ENCODE results near the gene FKBP10.

Gene FKBP10

GRCh38 chr17:41810659-41811548 is 1.9 kb upstream of the FKBP10 start:
- DNase-seq (ENCODE audit: low read depth), result no peak
- H3K4me3 ChIP-seq (ENCODE audit: control insufficient read depth, low read depth, low read length), result peak overlapping the region; percentile 76
- no peak for TF ChIP-seq CTCF (conservative IDR thresholded peaks at IDR 0.05; ENCODE audit: control insufficient read depth, insufficient read depth, low read depth, low read length)

GRCh38 chr17:41811549-41812380 is 1.0 kb upstream of the FKBP10 start, which contains the start of gene P3H4:
TSS of gene P3H4 (minus strand) at chr17:41811949. CDS start at chr17:41811915, 34 bp downstream.
- peak; percentile 40 for TF ChIP-seq CTCF (conservative IDR thresholded peaks at IDR 0.05; ENCODE audit: control insufficient read depth, insufficient read depth, low read depth, low read length)
- peak within 1 kb of the TSS; percentile 76 for H3K4me3 ChIP-seq (ENCODE audit: control insufficient read depth, low read depth, low read length)
- peak; percentile 71 for DNase-seq (ENCODE audit: low read depth)

GRCh38 chr17:41813152-41813680 is 412 bp downstream of the FKBP10 start:
- no peak for DNase-seq (ENCODE audit: low read depth)
- H3K4me3 ChIP-seq (ENCODE audit: control insufficient read depth, low read depth, low read length), result peak overlapping the region; percentile 76
- no peak for TF ChIP-seq CTCF (conservative IDR thresholded peaks at IDR 0.05; ENCODE audit: control insufficient read depth, insufficient read depth, low read depth, low read length)

- no peak for DNase-seq (ENCODE audit: low read depth)
- TF ChIP-seq CTCF (conservative IDR thresholded peaks at IDR 0.05; ENCODE audit: control insufficient read depth, insufficient read depth, low read depth, low read length), result no peak
- H3K4me3 ChIP-seq (ENCODE audit: control insufficient read depth, low read depth, low read length), result peak overlapping the region; percentile 76
These were observed 908 bp downstream of the FKBP10 start for GRCh38 chr17:41813699-41814124.

- DNase-seq (ENCODE audit: low read depth), result peak; percentile 55
- TF ChIP-seq CTCF (conservative IDR thresholded peaks at IDR 0.05; ENCODE audit: control insufficient read depth, insufficient read depth, low read depth, low read length), result no peak
- peak overlapping the region; percentile 76 for H3K4me3 ChIP-seq (ENCODE audit: control insufficient read depth, low read depth, low read length)
These were observed 1.4 kb downstream of the FKBP10 start for GRCh38 chr17:41814195-41814594.

GRCh38 chr17:41816637-41817320 is 4.0 kb downstream of the FKBP10 start:
- no peak for TF ChIP-seq CTCF (conservative IDR thresholded peaks at IDR 0.05; ENCODE audit: control insufficient read depth, insufficient read depth, low read depth, low read length)
- H3K4me3 ChIP-seq (ENCODE audit: control insufficient read depth, low read depth, low read length), result no peak overlapping the region

More at GRCh38 chr17:41816637-41817320, 4.0 kb downstream of the FKBP10 start:
- DNase-seq (ENCODE audit: low read depth), result no peak

Measured in fibroblast of mammary gland (primary cell).